ENCODE data around the gene C2CD4D.

DNA sequence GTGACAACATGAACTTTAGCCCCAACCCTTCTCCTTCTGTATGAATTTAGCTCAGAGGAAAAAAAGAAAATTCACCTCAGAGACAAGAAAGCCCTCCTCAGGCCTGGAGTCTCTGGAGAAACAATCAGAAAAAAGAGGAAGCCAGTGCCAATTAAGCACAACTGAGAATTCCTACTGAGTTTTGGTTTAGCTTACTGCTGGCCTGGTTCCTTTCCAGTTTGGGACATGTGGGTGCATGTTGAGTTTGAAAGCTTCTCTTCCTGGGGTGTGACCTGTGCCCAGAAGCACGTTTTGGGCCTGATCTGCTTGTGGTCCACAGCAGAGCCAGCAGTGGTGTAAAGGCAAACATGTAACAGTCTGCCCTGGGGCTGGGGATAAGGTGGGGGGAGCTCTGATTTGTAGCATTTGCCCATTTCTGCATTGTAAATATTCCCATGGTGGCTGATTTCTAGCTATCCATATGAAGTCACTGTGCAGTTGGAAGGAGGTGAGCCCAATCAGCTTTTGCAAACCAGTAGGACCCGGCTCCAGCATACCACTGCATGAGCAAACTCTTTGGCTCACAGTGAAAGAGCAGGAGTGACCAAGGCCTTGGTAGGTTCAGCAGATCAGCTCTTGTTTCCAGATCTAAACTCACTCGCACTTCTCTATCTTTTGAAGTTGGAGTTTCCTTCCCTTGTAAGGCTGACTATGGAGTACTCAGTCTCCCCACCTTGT is 18.6 kb upstream of the C2CD4D start:
- TF ChIP-seq, protein P1, sequence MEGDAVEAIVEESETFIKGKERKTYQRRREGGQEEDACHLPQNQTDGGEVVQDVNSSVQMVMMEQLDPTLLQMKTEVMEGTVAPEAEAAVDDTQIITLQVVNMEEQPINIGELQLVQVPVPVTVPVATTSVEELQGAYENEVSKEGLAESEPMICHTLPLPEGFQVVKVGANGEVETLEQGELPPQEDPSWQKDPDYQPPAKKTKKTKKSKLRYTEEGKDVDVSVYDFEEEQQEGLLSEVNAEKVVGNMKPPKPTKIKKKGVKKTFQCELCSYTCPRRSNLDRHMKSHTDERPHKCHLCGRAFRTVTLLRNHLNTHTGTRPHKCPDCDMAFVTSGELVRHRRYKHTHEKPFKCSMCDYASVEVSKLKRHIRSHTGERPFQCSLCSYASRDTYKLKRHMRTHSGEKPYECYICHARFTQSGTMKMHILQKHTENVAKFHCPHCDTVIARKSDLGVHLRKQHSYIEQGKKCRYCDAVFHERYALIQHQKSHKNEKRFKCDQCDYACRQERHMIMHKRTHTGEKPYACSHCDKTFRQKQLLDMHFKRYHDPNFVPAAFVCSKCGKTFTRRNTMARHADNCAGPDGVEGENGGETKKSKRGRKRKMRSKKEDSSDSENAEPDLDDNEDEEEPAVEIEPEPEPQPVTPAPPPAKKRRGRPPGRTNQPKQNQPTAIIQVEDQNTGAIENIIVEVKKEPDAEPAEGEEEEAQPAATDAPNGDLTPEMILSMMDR (IDR thresholded peaks at IDR 0.05): no peak
- no peak for TF ChIP-seq CHD2 (IDR thresholded peaks at IDR 0.05; ENCODE audit: low read length, partially characterized antibody)
- no peak for TF ChIP-seq POLR2A (IDR thresholded peaks at IDR 0.05; ENCODE audit: low read length)
- no peak for TF ChIP-seq EP300 (IDR thresholded peaks at IDR 0.05)
- no peak for TF ChIP-seq RAD21 (conservative IDR thresholded peaks at IDR 0.05 in 1 of 2, IDR thresholded peaks at IDR 0.05 in 1 of 2)
- TF ChIP-seq EHMT2 (IDR thresholded peaks at IDR 0.05; ENCODE audit: low read depth): no peak
